H9 (cell line): ENCODE measurements around the gene CROCC2. TPM values are rescaled to one million over a fixed set of nuclear protein-coding genes. Genes with fewer than 3 reads are reported as not detected.

Experiments used
- DNase-seq: peaks from one replicate; pipeline ENCODE4 v3.0.0-alpha.2; 2017
- H2AFZ ChIP-seq: one replicate; pipeline ENCODE4 v1.6.1; 2013; ENCODE audit warnings: mild to moderate bottlenecking, low read length, control low read depth, moderate library complexity
- H2AK5ac ChIP-seq: 2 replicates; pipeline ENCODE4 v1.6.1; 2013; ENCODE audit warnings: low read length, control low read depth, mixed read lengths; ENCODE audit not compliant: insufficient read length
- H2BK120ac ChIP-seq: one replicate; pipeline ENCODE4 v1.6.1; 2013; ENCODE audit warnings: low read depth, mild to moderate bottlenecking, low read length, control low read depth, inconsistent platforms; ENCODE audit not compliant: poor library complexity, severe bottlenecking
- H2BK12ac ChIP-seq: 2 replicates; pipeline ENCODE4 v1.6.1; 2013; ENCODE audit warnings: low read length, control low read depth, mixed read lengths, low read depth; ENCODE audit not compliant: insufficient read length
- H2BK15ac ChIP-seq: 2 replicates; pipeline ENCODE4 v1.6.1; 2013; ENCODE audit warnings: low read depth, low read length, control low read depth
- H2BK20ac ChIP-seq: one replicate; pipeline ENCODE4 v1.6.1; 2013; ENCODE audit warnings: low read depth, mild to moderate bottlenecking, low read length, control low read depth, inconsistent platforms; ENCODE audit not compliant: poor library complexity, severe bottlenecking
- H2BK5ac ChIP-seq: 2 replicates; pipeline ENCODE4 v1.6.1; 2013; ENCODE audit warnings: low read length, control low read depth, mixed read lengths; ENCODE audit not compliant: insufficient read length
- H3K14ac ChIP-seq: 2 replicates; pipeline ENCODE4 v1.6.1; 2013; ENCODE audit warnings: low read length, control low read depth; ENCODE audit not compliant: insufficient read depth
- H3K18ac ChIP-seq: 2 replicates; pipeline ENCODE4 v1.6.1; 2013; ENCODE audit warnings: low read depth, mild to moderate bottlenecking, mixed read lengths, low read length, control low read depth; ENCODE audit not compliant: insufficient read length
- H3K23ac ChIP-seq: 2 replicates; pipeline ENCODE4 v1.6.1; 2013; ENCODE audit warnings: low read length, control low read depth, mixed read lengths, low read depth; ENCODE audit not compliant: insufficient read length
- H3K23me2 ChIP-seq: 2 replicates; pipeline ENCODE4 v1.6.1; 2013; ENCODE audit warnings: low read depth, mild to moderate bottlenecking, mixed read lengths, low read length, control low read depth; ENCODE audit not compliant: insufficient read length, poor library complexity, severe bottlenecking
- H3K27ac ChIP-seq: 2 replicates; pipeline ENCODE4 v1.5.1; 2013; ENCODE audit warnings: low read length, control low read depth, mixed read lengths, low read depth; ENCODE audit not compliant: insufficient read length
- H3K27me3 ChIP-seq: 2 replicates; pipeline ENCODE4 v1.6.1; 2013; ENCODE audit warnings: low read length, control low read depth, inconsistent platforms; ENCODE audit not compliant: insufficient read depth
- H3K4ac ChIP-seq: 2 replicates; pipeline ENCODE4 v1.6.1; 2013; ENCODE audit warnings: low read depth, mild to moderate bottlenecking, control low read depth, inconsistent platforms, low read length, moderate library complexity
- H3K4me1 ChIP-seq: 2 replicates; pipeline ENCODE4 v1.6.1; 2013; ENCODE audit warnings: low read length, control low read depth, inconsistent platforms; ENCODE audit not compliant: insufficient read depth
- H3K4me2 ChIP-seq: 2 replicates; pipeline ENCODE4 v1.6.1; 2013; ENCODE audit warnings: low read length, control low read depth, mixed read lengths; ENCODE audit not compliant: insufficient read length, insufficient read depth
- H3K56ac ChIP-seq: 2 replicates; pipeline ENCODE4 v1.6.1; 2013; ENCODE audit warnings: low read depth, mild to moderate bottlenecking, mixed read lengths, low read length, control low read depth; ENCODE audit not compliant: insufficient read length
- H3K79me1 ChIP-seq: 2 replicates; pipeline ENCODE4 v1.6.1; 2013; ENCODE audit warnings: low read depth, mild to moderate bottlenecking, moderate library complexity, low read length, control low read depth, inconsistent platforms; ENCODE audit not compliant: insufficient read depth, poor library complexity, severe bottlenecking
- H3K79me2 ChIP-seq: 2 replicates; pipeline ENCODE4 v1.6.1; 2013; ENCODE audit warnings: low read length, control low read depth, inconsistent platforms; ENCODE audit not compliant: insufficient read depth
- H3K9ac ChIP-seq: 2 replicates; pipeline ENCODE4 v1.6.1; 2013; ENCODE audit warnings: low read length, control low read depth, mixed read lengths; ENCODE audit not compliant: insufficient read length; ENCODE audit errors: extremely low read depth
- H3K9me3 ChIP-seq: one replicate; pipeline ENCODE4 v1.6.1; 2013; ENCODE audit warnings: low read depth, low read length, inconsistent platforms; ENCODE audit not compliant: control insufficient read depth
- H3T11ph ChIP-seq: one replicate; pipeline ENCODE4 v1.6.1; 2013; ENCODE audit warnings: mild to moderate bottlenecking, low read length, control low read depth, inconsistent platforms
- H4K20me1 ChIP-seq: one replicate; pipeline ENCODE4 v1.6.1; 2013; ENCODE audit not compliant: control insufficient read depth, insufficient read length, insufficient read depth
- H4K5ac ChIP-seq: 2 replicates; pipeline ENCODE4 v1.6.1; 2013; ENCODE audit warnings: low read depth, mild to moderate bottlenecking, mixed read lengths, low read length, control low read depth; ENCODE audit not compliant: insufficient read length
- H4K8ac ChIP-seq: replicated peaks from 2 replicates; pipeline ENCODE4 v1.6.1; 2013; ENCODE audit warnings: low read length, control low read depth, mixed read lengths, low read depth; ENCODE audit not compliant: insufficient read length
- H4K91ac ChIP-seq: 2 replicates; pipeline ENCODE4 v1.6.1; 2013; ENCODE audit warnings: low read depth, mild to moderate bottlenecking, moderate library complexity, mixed read lengths, low read length, control low read depth; ENCODE audit not compliant: insufficient read length
- H3K27ac Mint-ChIP-seq, 3 experiments: 2 replicates in 2 of 3; 3 replicates in 1 of 3; pipeline ENCODE4 v1.8.0; 2020 to 2021; ENCODE audit warnings: mixed read lengths in 3 of 3, mild to moderate bottlenecking in 1 of 3, moderate library complexity in 1 of 3
- H3K27me3 Mint-ChIP-seq: 2 replicates; pipeline ENCODE4 v1.8.0; 2021; ENCODE audit warnings: low read depth, mild to moderate bottlenecking, moderate library complexity, mixed read lengths
- H3K36me3 Mint-ChIP-seq, 3 experiments: 2 replicates in 2 of 3; 3 replicates in 1 of 3; pipeline ENCODE4 v1.8.0; 2020 to 2021; ENCODE audit warnings: low read depth in 3 of 3, mixed read lengths in 3 of 3; ENCODE audit not compliant: insufficient read depth in 1 of 3
- H3K4me1 Mint-ChIP-seq, 2 experiments: 2 replicates each; pipeline ENCODE4 v1.8.0; 2020; ENCODE audit warnings: mixed read lengths in 2 of 2
- H3K4me3 Mint-ChIP-seq, 2 experiments: 2 replicates in 1 of 2; 3 replicates in 1 of 2; pipeline ENCODE4 v1.8.0; 2020 to 2021; ENCODE audit warnings: mild to moderate bottlenecking in 2 of 2, mixed read lengths in 2 of 2, moderate library complexity in 1 of 2
- H3K9me3 Mint-ChIP-seq, 2 experiments: 2 replicates in 1 of 2; 3 replicates in 1 of 2; pipeline ENCODE4 v1.8.0; 2020; ENCODE audit warnings: mild to moderate bottlenecking in 2 of 2, mixed read lengths in 2 of 2, moderate library complexity in 1 of 2
- CTCF ChIP-seq: fragments of 200-600 bp; sonication (generic); conservative IDR thresholded peaks from 3 replicates; pipeline ENCODE4 v1.8.0; 2021; ENCODE audit warnings: antibody characterized with exemption, mild to moderate bottlenecking
- WGBS: extraction: QIAGEN DNeasy Blood & Tissue Kit; methylation state at CpG from one replicate; pipeline ENCODE4 v1.1.7; 2013; ENCODE audit warnings: missing lambda C conversion rate, low lambda C conversion rate, mixed read lengths; ENCODE audit not compliant: insufficient read length; ENCODE audit errors: extremely low coverage; 5-methylcytosine and 5-hydroxymethylcytosine counted together
- total RNA-seq: library from RNA; stranded (reverse); gene quantifications from 2 replicates; pipeline ENCODE4 v1.2.1, GENCODE V29; 2021

Gene CROCC2
- total RNA-seq, 1 experiment from 2014 or later = not detected

- no peak overlapping the region for H2BK120ac ChIP-seq
- no peak overlapping the region for H3K27ac ChIP-seq
- Mint-ChIP-seq H3K27me3 (no peaks in the 10 kb centered on the region), H3K9me3 (no peaks in the 10 kb centered on the region), H3K4me1 (peaks cover 4 to 12% of the 10 kb centered on the region in 2 experiments), H3K36me3 (no peaks in the 10 kb centered on the region), H3K4me3 (no peak overlapping the region), H3K27ac (no peak overlapping the region; a peak in 1 of 7 replicates)
- H4K8ac ChIP-seq = no peak overlapping the region
- H2BK15ac ChIP-seq = no peak overlapping the region
- no peak overlapping the region for H3K4ac ChIP-seq
- no peak overlapping the region for H2AK5ac ChIP-seq
- no peak overlapping the region for H4K91ac ChIP-seq
- H3K9ac ChIP-seq = no peak overlapping the region
- H3K14ac ChIP-seq = no peak overlapping the region
- H3K4me2 ChIP-seq = no peak overlapping the region
- H3K4me1 ChIP-seq = no peaks in the 10 kb centered on the region
- no peak overlapping the region for H3T11ph ChIP-seq
- H3K56ac ChIP-seq = no peak overlapping the region
- no peak for DNase-seq
- H3K23ac ChIP-seq = no peak overlapping the region
- H3K18ac ChIP-seq = no peak overlapping the region
- H2BK5ac ChIP-seq = no peak overlapping the region
- no peak for TF ChIP-seq CTCF
- H4K20me1 ChIP-seq = no peaks in the 10 kb centered on the region
- H2BK12ac ChIP-seq = no peak overlapping the region
- H2AFZ ChIP-seq = no peak overlapping the region
- no peak overlapping the region for H4K5ac ChIP-seq
- H3K9me3 ChIP-seq = no peaks in the 10 kb centered on the region
- WGBS = no CpG with 5 or more reads among the region's 9 CpGs
- H3K79me1 ChIP-seq = no peaks in the 10 kb centered on the region
- no peaks in the 10 kb centered on the region for H3K23me2 ChIP-seq
- H3K79me2 ChIP-seq = no peaks in the 10 kb centered on the region
- no peaks in the 10 kb centered on the region for H3K27me3 ChIP-seq
- H2BK20ac ChIP-seq = no peak overlapping the region
These were observed 13.8 kb upstream of the CROCC2 start for GRCh38 chr2:240892356-240892755.
